GM18520 (cell line): ENCODE results near the gene TDP2.

Experiments
- ATAC-seq: cut with Tn5 transposase; IDR thresholded peaks from one replicate; pipeline ENCODE4 v1.9.1; 2021; ENCODE audit not compliant: unreplicated experiment

TDP2 gene

GRCh38 chr6:24606200-24606930 lies 60.3 kb downstream of the TDP2 start:
- ATAC-seq: no peak

GRCh38 chr6:24603241-24603640 lies 63.5 kb downstream of the TDP2 start:
- no peak for ATAC-seq

GRCh38 chr6:24600903-24601302 lies 65.8 kb downstream of the TDP2 start:
- no peak for ATAC-seq
